HG02970 (cell line): ENCODE data around the gene GRIA1.

ENCODE experiments used
- ATAC-seq: cut with Tn5 transposase; IDR thresholded peaks from one replicate; pipeline ENCODE4 v1.9.1; 2021; ENCODE audit warnings: mild to moderate bottlenecking, moderate library complexity, moderate number of reproducible peaks; ENCODE audit not compliant: unreplicated experiment, low FRiP score

GRIA1 gene

GRCh38 chr5:153767221-153768188, 277.0 kb downstream of the GRIA1 start:
- no peak for ATAC-seq

GRCh38 chr5:153770066-153770465, 279.6 kb downstream of the GRIA1 start:
- ATAC-seq, result no peak

GRCh38 chr5:153774686-153775085, 284.2 kb downstream of the GRIA1 start:
- no peak for ATAC-seq

- no peak for ATAC-seq
Observed at GRCh38 chr5:153775923-153776322, 285.5 kb downstream of the GRIA1 start.

GRCh38 chr5:153777681-153778581, 287.5 kb downstream of the GRIA1 start:
- ATAC-seq, result no peak

- no peak for ATAC-seq
Observed at GRCh38 chr5:153779836-153780235, 289.4 kb downstream of the GRIA1 start.

GRCh38 chr5:153780876-153781705, 290.6 kb downstream of the GRIA1 start:
- ATAC-seq, result no peak

GRCh38 chr5:153782589-153783361, 292.3 kb downstream of the GRIA1 start:
- no peak for ATAC-seq

GRCh38 chr5:153783362-153783658, 292.8 kb downstream of the GRIA1 start:
- no peak for ATAC-seq

GRCh38 chr5:153784277-153784676, 293.8 kb downstream of the GRIA1 start:
- ATAC-seq, result no peak

- no peak for ATAC-seq
Observed at GRCh38 chr5:153791339-153791738, 300.9 kb downstream of the GRIA1 start.

GRCh38 chr5:153792305-153792704, 301.8 kb downstream of the GRIA1 start:
- ATAC-seq, result no peak

- ATAC-seq, result no peak
Observed at GRCh38 chr5:153793699-153794098, 303.2 kb downstream of the GRIA1 start.

- no peak for ATAC-seq
Observed at GRCh38 chr5:153794327-153794726, 303.9 kb downstream of the GRIA1 start.

GRCh38 chr5:153796527-153796926, 306.1 kb downstream of the GRIA1 start:
- ATAC-seq, result no peak

- no peak for ATAC-seq
Observed at GRCh38 chr5:153797484-153797883, 307.0 kb downstream of the GRIA1 start.

- no peak for ATAC-seq
Observed at GRCh38 chr5:153798830-153799229, 308.4 kb downstream of the GRIA1 start.

- no peak for ATAC-seq
Observed at GRCh38 chr5:153799466-153799865, 309.0 kb downstream of the GRIA1 start.

GRCh38 chr5:153802050-153802821, 311.8 kb downstream of the GRIA1 start:
- no peak for ATAC-seq
